ENCODE data around the gene XPR1.

The XPR1 gene

DNA sequence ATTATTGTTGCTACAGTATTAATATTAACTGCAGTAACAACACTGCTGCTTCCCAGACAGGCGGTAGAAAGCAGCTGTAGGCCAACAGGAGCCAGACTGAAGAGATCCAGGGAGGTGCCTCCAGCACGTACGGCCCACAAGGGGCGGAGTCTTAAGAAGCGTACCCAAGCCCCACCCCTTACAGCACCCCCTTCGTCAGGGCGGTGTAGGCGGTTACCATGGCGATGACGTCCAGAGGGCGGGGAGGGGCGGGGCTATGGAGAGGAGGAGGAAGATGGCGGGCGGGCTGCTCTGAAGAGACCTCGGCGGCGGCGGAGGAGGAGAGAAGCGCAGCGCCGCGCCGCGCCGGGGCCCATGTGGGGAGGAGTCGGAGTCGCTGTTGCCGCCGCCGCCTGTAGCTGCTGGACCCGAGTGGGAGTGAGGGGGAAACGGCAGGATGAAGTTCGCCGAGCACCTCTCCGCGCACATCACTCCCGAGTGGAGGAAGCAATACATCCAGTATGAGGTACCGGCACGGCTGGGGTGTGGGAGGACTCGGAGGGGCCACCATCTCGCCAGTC, at the start of gene XPR1:
Gene XPR1 (plus strand): TSS at position 257 of the 560 bp plus-strand sequence. CDS start 180 bp downstream, at position 437.
- peak; percentile 98 for DNase-seq (ENCODE audit: low spot score)

DNA sequence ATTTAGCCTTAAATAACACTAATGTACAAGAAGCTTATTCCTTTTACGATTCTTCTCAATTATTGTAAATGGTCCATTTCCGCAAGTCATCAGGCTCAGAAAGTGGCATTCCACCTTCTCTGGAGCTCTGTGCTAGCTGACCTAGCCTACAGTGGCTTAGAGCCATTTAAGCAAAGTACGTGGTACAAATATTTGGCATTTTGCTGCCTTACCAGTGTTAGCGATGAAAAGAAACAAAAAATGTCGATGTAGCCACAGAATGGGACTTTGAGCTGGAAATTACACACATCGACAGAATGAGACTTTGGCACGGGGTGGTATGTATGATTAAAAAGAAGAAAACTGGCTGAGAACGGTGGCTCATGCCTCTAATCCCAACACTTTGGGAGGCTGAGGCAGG, 47.0 kb upstream of the XPR1 start:
- no peak for DNase-seq (ENCODE audit: low spot score)

GRCh38 chr1:180585994-180586359, 45.8 kb upstream of the XPR1 start:
- DNase-seq (ENCODE audit: low spot score), result no peak

DNA sequence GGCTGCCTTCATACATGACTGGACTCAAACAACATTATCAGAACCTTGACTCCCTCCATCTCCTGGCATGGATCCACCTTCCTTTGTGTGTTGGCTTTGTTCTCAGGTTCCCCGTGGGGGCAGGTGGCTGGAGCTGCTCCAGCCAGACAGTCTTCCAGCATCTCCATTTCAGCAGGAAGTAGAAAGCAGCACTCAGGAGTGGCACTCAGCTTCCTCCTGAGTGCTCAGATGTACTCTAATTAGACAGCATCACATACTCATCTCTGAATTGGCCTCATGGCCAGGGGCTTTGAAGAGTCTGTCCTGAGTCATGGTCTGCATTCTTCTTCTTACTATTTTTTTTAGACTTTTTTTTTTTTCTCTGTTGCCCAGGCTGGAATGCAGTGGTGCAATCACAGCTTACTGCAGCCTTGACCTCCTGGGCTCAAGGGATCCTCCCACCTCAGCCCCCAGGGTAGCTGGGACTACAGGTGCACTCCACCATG, 45.1 kb upstream of the XPR1 start:
- no peak for DNase-seq (ENCODE audit: low spot score)

DNA sequence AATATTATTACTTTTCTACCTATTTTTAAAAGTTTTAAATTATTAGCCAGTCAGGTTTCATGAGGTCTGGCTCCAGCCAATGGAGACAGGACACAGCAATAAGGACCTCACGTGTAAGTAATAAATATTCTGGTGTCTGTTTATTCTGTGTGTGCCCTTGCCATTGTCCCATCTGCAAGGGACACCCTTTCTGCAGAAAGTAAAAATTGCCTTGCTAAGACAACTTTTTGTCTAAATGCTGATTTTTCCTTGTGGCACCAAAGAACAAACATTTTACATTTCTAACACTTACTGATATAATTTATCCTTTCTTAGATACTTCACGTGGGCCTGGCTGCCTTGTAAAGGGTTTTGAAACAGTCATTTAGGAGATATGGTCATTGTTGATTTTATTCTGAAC, 43.7 kb upstream of the XPR1 start:
- no peak for DNase-seq (ENCODE audit: low spot score)

GRCh38 chr1:180590889-180591288, 40.9 kb upstream of the XPR1 start:
- DNase-seq (ENCODE audit: low spot score), result no peak

DNA sequence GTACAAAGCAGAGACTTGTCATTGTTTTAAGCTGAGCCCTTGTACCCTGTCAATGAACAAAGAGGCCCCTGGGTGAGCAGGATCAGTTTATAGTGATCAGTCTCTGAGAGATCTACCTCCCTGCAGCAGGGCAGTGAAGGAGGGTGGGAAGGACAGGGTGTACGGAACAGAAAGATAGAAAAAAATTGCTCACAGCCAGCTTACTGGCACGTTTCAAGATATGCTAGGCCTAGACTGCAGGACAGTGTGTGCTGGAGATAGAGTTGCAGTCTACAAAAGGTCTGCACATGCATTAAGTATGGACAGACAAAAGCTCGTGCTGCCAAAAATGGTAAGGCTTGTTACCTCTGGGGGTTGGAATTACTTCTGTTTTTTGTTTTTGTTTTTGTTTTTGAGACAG, 38.4 kb upstream of the XPR1 start:
- DNase-seq (ENCODE audit: low spot score), result no peak

DNA sequence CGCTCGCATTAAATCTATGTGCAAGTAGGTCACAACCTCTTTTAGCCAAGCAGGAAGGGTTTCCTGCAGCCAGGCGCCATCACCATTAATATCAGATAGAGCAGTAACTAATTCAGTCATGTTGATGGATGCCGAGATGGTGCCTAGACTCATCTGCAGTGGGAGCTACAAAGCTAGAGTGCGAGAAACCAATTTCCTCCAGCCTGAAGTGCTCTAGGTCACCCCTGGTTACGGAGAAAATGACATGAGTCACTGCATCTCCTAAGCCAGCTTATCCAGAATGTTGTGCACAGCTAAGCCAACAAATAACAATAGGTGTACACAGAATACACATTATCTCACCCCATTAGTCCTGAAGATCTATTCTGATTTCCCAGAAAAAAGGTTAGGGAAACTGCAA, 37.1 kb upstream of the XPR1 start:
- no peak for DNase-seq (ENCODE audit: low spot score)

- DNase-seq (ENCODE audit: low spot score), result no peak
Observed at GRCh38 chr1:180595966-180596365, 35.9 kb upstream of the XPR1 start.

DNA sequence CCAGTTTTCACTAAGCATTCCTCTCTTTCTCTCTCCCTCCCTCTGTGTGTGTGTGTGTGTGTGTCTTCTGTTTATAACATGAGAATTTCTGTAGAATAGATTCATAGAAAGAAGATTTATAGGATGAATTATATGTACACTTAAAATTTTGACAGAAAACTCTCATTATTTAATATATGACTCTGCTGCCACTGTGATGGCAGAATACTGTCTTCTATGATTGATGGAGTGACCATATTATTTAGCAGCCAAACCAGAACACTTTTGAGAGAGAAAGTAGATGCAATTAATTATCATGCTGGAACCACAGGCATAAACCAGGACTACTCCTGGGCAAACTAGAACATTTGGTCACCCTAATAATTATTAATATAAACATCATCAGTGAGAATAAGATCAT, 34.3 kb upstream of the XPR1 start:
- DNase-seq (ENCODE audit: low spot score), result no peak

GRCh38 chr1:180598333-180598974, 33.4 kb upstream of the XPR1 start:
- no peak for DNase-seq (ENCODE audit: low spot score)

- no peak for DNase-seq (ENCODE audit: low spot score)
Observed at GRCh38 chr1:180600343-180600742, 31.5 kb upstream of the XPR1 start.

DNA sequence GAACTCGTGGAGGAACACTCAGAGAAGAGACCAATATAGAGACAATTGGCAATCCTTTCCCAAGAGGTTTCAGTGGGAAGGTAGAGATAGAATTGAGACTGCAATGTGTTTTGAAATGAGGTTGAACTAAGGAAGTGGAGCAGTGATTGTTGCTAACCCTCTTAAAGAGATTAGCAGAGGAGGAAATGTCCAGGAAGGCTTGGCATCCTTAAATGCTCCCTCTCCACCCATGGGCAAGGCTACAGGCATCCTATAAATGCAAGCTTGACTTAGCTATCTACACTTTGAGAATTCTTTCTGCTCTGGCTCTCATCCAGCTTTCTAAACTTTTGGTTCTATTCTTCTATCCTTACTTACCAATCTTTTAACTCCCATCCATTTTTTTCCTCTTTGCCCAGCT, 30.3 kb upstream of the XPR1 start:
- DNase-seq (ENCODE audit: low spot score), result no peak

DNA sequence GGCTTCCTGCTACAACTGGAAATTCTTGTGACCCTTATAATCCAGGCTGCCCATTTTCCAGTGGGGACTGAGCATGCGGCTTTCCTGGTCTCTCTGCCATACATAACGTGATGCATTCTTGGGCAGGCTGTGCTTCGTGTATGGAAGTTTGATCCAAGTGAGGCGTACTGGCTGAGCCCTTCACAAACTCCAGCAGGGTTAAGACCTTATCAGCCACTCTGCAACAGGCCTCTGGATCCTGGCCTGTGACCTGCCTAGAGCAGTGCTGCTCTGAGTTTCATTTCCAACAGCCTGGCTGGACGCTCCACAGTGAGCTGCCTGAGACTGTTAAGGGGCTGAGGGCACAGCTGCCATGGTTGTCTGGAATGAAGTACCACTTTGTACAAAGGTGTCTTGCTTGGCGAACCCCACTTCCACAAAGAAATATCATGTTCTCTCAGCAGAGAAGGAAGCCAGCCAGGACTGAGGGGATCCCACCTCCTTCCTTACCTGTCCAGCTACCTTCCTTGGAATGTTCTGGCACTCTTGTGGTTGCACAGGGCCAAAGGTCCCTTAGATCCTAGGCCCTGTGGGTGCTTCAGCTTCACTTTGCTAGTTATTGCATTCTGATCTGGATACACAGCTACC, 28.5 kb upstream of the XPR1 start:
- DNase-seq (ENCODE audit: low spot score), result no peak

GRCh38 chr1:180603850-180604226, 28.0 kb upstream of the XPR1 start:
- no peak for DNase-seq (ENCODE audit: low spot score)

GRCh38 chr1:180606155-180606554, 25.7 kb upstream of the XPR1 start:
- DNase-seq (ENCODE audit: low spot score), result no peak

DNA sequence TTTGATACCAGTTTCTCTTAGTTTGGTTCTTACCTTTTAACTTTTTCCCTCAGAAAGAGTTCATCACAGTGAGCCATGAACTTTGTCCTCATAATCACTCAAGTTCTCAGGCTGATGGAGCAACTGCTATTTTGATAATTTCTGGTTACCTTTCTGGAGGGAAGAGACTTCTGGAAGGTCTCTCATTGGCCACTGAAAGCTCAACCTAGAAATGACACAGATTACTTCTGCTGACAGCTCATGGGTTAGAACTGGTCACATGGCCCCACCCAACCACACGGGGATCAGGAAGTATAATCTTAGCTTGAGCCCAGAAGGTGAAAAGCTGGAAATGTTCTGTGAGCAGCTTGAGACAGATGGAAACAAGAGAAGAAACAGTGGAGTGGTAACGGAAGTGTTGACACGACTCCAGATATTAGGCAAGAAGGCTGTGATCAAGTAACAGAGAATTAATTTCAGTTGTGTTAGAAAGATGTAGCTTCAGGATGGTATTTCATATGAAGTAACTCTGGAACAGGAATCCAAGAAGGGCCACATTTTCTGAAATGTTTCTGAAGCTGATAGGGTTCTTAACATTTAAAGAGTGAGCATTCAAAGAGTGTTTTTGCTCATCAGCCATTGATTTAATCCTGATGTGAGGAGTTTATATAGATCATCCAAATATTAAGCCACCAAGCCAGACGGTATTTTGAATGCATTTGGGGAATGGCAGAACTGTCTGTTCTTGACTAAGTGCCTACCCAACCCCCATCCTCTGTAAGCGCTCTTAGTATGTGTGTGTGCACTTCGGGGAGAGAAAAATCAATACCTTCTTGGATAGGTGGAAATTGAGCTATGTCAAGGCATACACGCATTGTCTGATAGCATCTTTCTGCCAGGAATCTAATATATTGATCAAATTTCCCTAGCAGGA, 21.9 kb upstream of the XPR1 start:
- no peak for DNase-seq (ENCODE audit: low spot score)

GRCh38 chr1:180610556-180611015, 21.2 kb upstream of the XPR1 start:
- DNase-seq (ENCODE audit: low spot score), result no peak

DNA sequence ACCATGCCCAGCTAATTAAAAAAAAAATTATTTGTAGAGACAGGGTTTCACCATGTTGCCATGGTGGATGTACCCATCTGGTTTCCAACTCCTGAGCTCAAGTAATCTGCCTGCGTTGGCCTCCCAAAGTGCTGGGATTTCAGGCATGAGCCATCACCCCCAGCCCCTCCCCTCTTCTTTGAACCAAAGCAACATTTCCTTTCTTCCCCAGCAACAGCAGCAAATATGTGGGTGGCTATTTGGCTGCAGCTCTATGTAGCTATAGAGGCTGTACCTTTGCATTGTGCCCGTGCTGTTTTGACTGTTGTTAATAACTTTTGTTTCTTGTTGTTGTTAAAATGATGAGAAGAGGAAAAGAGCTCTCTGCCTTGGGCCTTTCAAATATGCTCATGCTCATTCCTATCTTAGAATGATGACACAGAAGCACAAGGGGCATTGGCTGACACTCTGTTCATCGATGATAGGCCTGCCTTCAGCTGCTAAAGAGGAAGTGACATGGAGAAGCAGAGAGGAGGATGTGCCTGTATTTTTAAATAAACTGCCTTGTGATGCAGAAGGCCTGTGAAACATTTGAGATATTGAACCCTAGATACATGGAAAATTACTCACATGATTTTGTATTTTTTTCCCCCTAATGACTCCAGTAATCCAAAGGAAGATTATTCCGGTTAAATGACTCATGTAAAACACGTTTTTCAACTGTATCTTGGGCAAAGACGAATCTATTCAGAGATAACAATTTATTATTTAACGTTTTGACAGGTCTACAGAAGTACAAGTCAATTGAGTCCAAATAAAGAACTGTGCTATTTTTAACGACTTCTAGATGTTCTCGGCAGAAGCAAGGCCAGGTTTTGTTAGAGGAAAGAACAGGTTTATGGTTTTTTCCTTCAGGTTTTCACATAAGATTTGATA, 20.5 kb upstream of the XPR1 start:
- no peak for DNase-seq (ENCODE audit: low spot score)

DNA sequence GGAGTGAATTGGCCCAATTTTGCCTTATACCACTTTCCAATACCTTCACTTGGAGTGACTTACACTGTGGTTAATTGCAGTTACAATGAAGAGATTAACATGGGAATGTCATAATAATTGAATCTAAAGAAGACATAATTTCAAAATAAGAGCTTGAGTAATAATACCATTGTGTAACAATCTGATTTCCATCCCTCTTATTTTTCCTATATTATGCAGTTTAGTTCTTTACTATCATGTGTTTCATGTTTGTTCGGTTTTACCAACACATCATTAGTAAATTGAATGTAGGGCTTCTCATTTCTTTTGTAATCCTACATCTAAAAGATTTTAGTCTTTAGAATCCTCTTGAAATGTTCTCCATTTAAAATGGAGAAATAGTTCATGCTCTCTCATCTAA, 19.2 kb upstream of the XPR1 start:
- DNase-seq (ENCODE audit: low spot score), result no peak

DNA sequence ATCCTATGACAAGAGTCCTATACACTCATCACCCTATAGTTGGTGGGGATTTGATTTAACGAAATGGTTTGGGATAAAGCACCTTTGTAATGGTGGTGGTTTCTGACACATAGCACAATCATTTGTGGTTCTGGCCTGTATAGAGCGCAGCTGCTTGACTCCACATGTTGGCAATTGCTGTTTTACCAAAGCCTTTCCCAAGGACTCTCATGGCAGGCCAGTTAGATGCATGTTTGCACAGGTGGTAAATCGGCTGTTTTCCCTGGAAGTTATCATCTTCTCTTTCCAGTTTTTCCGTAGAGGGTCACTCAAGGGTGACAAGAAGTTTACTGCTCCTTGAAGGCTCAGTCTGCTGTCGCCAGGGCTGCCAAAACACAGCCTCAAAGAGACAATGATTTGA, 17.1 kb upstream of the XPR1 start:
- DNase-seq (ENCODE audit: low spot score), result no peak
